ENCODE results near the gene CDH15.
"Not testable (repeated sequence)": the region's sequence is repeated elsewhere in the genome, so short reads cannot be mapped to it uniquely, and the experiment has no call there.

The CDH15 gene

GRCh38 chr16:89202422-89203215 is 31.1 kb downstream of the CDH15 start:
- DNase-seq: no peak

GRCh38 chr16:89207993-89208392 is 36.4 kb downstream of the CDH15 start:
- no peak for DNase-seq

- DNase-seq: no peak
These were observed 38.0 kb downstream of the CDH15 start for GRCh38 chr16:89209522-89210044.

GRCh38 chr16:89210165-89210903 is 38.8 kb downstream of the CDH15 start:
- no peak for DNase-seq

- DNase-seq: no peak
These were observed 39.5 kb downstream of the CDH15 start for GRCh38 chr16:89210904-89211515.

GRCh38 chr16:89216315-89217137 is 45.0 kb downstream of the CDH15 start:
- peak; percentile 77 to 84 for DNase-seq

GRCh38 chr16:89217138-89217387 is 45.5 kb downstream of the CDH15 start:
- DNase-seq: no peak

- peak; percentile 76 to 80 for DNase-seq
These were observed 46.0 kb downstream of the CDH15 start, which contains the start of gene ZNF778 for GRCh38 chr16:89217388-89218191. TSS of gene ZNF778 (plus strand) at chr16:89217703. CDS start at chr16:89221128, 3,425 bp downstream.

- DNase-seq: no peak
These were observed 47.8 kb downstream of the CDH15 start for GRCh38 chr16:89219365-89219764.

GRCh38 chr16:89221604-89222003 is 50.1 kb downstream of the CDH15 start:
- DNase-seq: no peak

- DNase-seq: no peak
These were observed 51.4 kb downstream of the CDH15 start for GRCh38 chr16:89222931-89223330.

GRCh38 chr16:89224665-89225064 is 53.1 kb downstream of the CDH15 start:
- DNase-seq: no peak

- DNase-seq: no peak
These were observed 58.7 kb downstream of the CDH15 start for GRCh38 chr16:89230255-89230654.

- DNase-seq: no peak
These were observed 60.6 kb downstream of the CDH15 start for GRCh38 chr16:89232107-89232506.

- no peak for DNase-seq
These were observed 62.3 kb downstream of the CDH15 start for GRCh38 chr16:89233678-89234490.

- DNase-seq: no peak
These were observed 66.2 kb downstream of the CDH15 start for GRCh38 chr16:89237733-89238132.

GRCh38 chr16:89241187-89242007 is 69.8 kb downstream of the CDH15 start:
- peak; percentile 67 to 73 for DNase-seq

- no peak for DNase-seq
These were observed 71.2 kb downstream of the CDH15 start for GRCh38 chr16:89242795-89243200.

- no peak for DNase-seq
These were observed 72.1 kb downstream of the CDH15 start for GRCh38 chr16:89243664-89244063.

- not testable (repeated sequence) for DNase-seq
These were observed 72.7 kb downstream of the CDH15 start for GRCh38 chr16:89244264-89244663.
